SK-N-SH (cell line): ENCODE data around the gene MON2. TPM values are rescaled to one million over a fixed set of nuclear protein-coding genes. Genes with fewer than 3 reads are reported as not detected.

ENCODE experiments used
- CTCF ChIA-PET: fragments of 300-600, 350-600 bp; formaldehyde crosslinking; extraction: SDS; loops from one replicate; lab custom pipeline; 2021; lab: Yijun Ruan, JAX
- POLR2A ChIA-PET: fragments of 350-600 bp; sonication (Branson Sonifier 250); formaldehyde crosslinking; extraction: SDS; loops from one replicate; lab custom pipeline; 2020; ENCODE audit warnings: antibody characterized with exemption, inconsistent platforms; lab: Yijun Ruan, JAX
- DNase-seq: peaks from one replicate; pipeline ENCODE4 v3.0.0; 2012
- H2AFZ ChIP-seq: fragments of 200-600 bp; sonication (generic); 2 replicates; pipeline ENCODE4 v1.8.1; 2016; ENCODE audit warnings: antibody characterized with exemption, mild to moderate bottlenecking, low read depth
- H3F3A ChIP-seq: fragments of 200-600 bp; sonication (generic); replicated peaks from 2 replicates; pipeline ENCODE3; 2016; ENCODE audit warnings: antibody characterized with exemption, mild to moderate bottlenecking; ENCODE audit not compliant: insufficient read depth
- H3K27ac ChIP-seq, 2 experiments: fragments of 200-500 bp in 1 of 2; fragments of 200-600 bp in 1 of 2; sonication (Bioruptor generic) in 1 of 2; sonication (generic), shearing (Covaris generic) in 1 of 2; 2 replicates each; pipeline versions ENCODE4 v1.5.1 to v1.6.1; 2014 to 2016; ENCODE audit warnings: low read depth in 2 of 2, inconsistent platforms in 1 of 2, low read length in 1 of 2, mild to moderate bottlenecking in 1 of 2, mixed read lengths in 1 of 2
- H3K27me3 ChIP-seq: fragments of 200-600 bp; sonication (generic), shearing (Covaris generic); 2 replicates; pipeline ENCODE4 v1.6.1; 2016; ENCODE audit warnings: mixed run types; ENCODE audit not compliant: insufficient read depth
- H3K36me3 ChIP-seq, 2 experiments: fragments of 200-500 bp in 1 of 2; fragments of 200-600 bp in 1 of 2; sonication (Bioruptor generic) in 1 of 2; sonication (generic) in 1 of 2; replicated peaks in 1 of 2; 2 replicates each; pipeline versions ENCODE3 to v1.5.1; 2014 to 2016; ENCODE audit warnings: low read length in 1 of 2, mild to moderate bottlenecking in 1 of 2; ENCODE audit not compliant: insufficient read depth in 2 of 2, control insufficient read depth in 1 of 2
- H3K4me1 ChIP-seq, 2 experiments: fragments of 200-500 bp in 1 of 2; fragments of 200-600 bp in 1 of 2; sonication (Bioruptor generic) in 1 of 2; sonication (generic), shearing (Covaris generic) in 1 of 2; 2 replicates each; pipeline versions ENCODE4 v1.5.1 to v1.6.1; 2014 to 2016; ENCODE audit warnings: low read depth in 1 of 2, low read length in 1 of 2, mixed run types in 1 of 2; ENCODE audit not compliant: insufficient read depth in 2 of 2, control insufficient read depth in 1 of 2
- H3K4me2 ChIP-seq: fragments of 200-600 bp; sonication (generic), shearing (Covaris generic); 2 replicates; pipeline ENCODE4 v1.6.1; 2017; ENCODE audit warnings: mixed run types
- H3K4me3 ChIP-seq, 2 experiments: fragments of 200-500 bp in 1 of 2; fragments of 200-600 bp in 1 of 2; sonication (Bioruptor generic) in 1 of 2; sonication (generic), shearing (Covaris generic) in 1 of 2; 2 replicates each; pipeline versions ENCODE4 v1.5.1 to v1.8.1; 2014 to 2016; ENCODE audit warnings: low read depth in 2 of 2, inconsistent platforms in 1 of 2, low read length in 1 of 2, mild to moderate bottlenecking in 1 of 2, mixed read lengths in 1 of 2, moderate library complexity in 1 of 2
- H3K79me2 ChIP-seq: fragments of 200-600 bp; sonication (generic); 2 replicates; pipeline ENCODE4 v1.8.1; 2017; ENCODE audit warnings: mild to moderate bottlenecking; ENCODE audit not compliant: insufficient read depth
- H3K9ac ChIP-seq: fragments of 200-600 bp; sonication (generic); 2 replicates; pipeline ENCODE4 v1.6.1; 2017; ENCODE audit warnings: mixed run types
- H3K9me2 ChIP-seq: fragments of 200-600 bp; sonication (generic); 2 replicates; pipeline ENCODE4 v1.6.1; 2017; ENCODE audit warnings: mixed run types
- H3K9me3 ChIP-seq: fragments of 200-600 bp; sonication (generic); 2 replicates; pipeline ENCODE4 v1.6.1; 2017; ENCODE audit warnings: mixed run types, mild to moderate bottlenecking, moderate library complexity
- H4K20me1 ChIP-seq: fragments of 200-600 bp; sonication (generic); 2 replicates; pipeline ENCODE4 v1.6.1; 2017; ENCODE audit warnings: mild to moderate bottlenecking, mixed run types; ENCODE audit not compliant: insufficient read depth
- CHD2 ChIP-seq: fragments of 150-350 bp; IDR thresholded peaks from 2 replicates; pipeline ENCODE4 v1.6.1; 2018; ENCODE audit warnings: low read length; ENCODE audit not compliant: partially characterized antibody
- EP300 ChIP-seq, 2 experiments: IDR thresholded peaks; 2 replicates each; pipeline versions ENCODE4 v1.4.0 to v1.6.1; 2012; ENCODE audit warnings: borderline replicate concordance in 1 of 2, low read depth in 1 of 2, low read length in 1 of 2
- FOXM1 ChIP-seq: IDR thresholded peaks from 2 replicates; pipeline ENCODE4 v1.4.0; 2012; ENCODE audit warnings: low read depth, mild to moderate bottlenecking
- GABPA ChIP-seq: IDR thresholded peaks from 2 replicates; pipeline ENCODE4 v1.4.0; 2012; ENCODE audit warnings: low read depth, mild to moderate bottlenecking
- IRF3 ChIP-seq: fragments of 150-350 bp; IDR thresholded peaks from 2 replicates; pipeline ENCODE4 v1.6.1; 2016; ENCODE audit warnings: mild to moderate bottlenecking, low read depth, low read length
- MXI1 ChIP-seq: IDR thresholded peaks from 2 replicates; pipeline ENCODE4 v1.6.1; 2012; ENCODE audit warnings: mild to moderate bottlenecking, low read depth, low read length, improper control_type of control experiment
- NFIC ChIP-seq: IDR thresholded peaks from 2 replicates; pipeline ENCODE4 v1.4.0; 2012; ENCODE audit warnings: borderline replicate concordance
- NRF1 ChIP-seq: IDR thresholded peaks from 2 replicates; pipeline ENCODE4 v1.6.1; 2012; ENCODE audit warnings: low read depth, mild to moderate bottlenecking, low read length
- PBX3 ChIP-seq: IDR thresholded peaks from 2 replicates; pipeline ENCODE4; 2012
- RCOR1 ChIP-seq: fragments of 150-350 bp; IDR thresholded peaks from 2 replicates; pipeline ENCODE4 v1.6.1; 2017; ENCODE audit warnings: antibody characterized with exemption, low read length
- REST ChIP-seq: IDR thresholded peaks from 2 replicates; pipeline ENCODE4 v1.6.1; 2012; ENCODE audit warnings: mild to moderate bottlenecking, low read depth, low read length, moderate library complexity
- RFX5 ChIP-seq: IDR thresholded peaks from 2 replicates; pipeline ENCODE4 v1.6.1; 2012; ENCODE audit warnings: mild to moderate bottlenecking, improper control_type of control experiment, low read length
- SIN3A ChIP-seq: IDR thresholded peaks from 2 replicates; pipeline ENCODE4 v1.6.1; 2012; ENCODE audit warnings: low read depth, mild to moderate bottlenecking, low read length, moderate library complexity, borderline replicate concordance
- SMC3 ChIP-seq: IDR thresholded peaks from 2 replicates; pipeline ENCODE4 v1.6.1; 2012; ENCODE audit warnings: low read depth, low read length, improper control_type of control experiment
- TAF1 ChIP-seq: IDR thresholded peaks from 2 replicates; pipeline ENCODE4 v1.6.1; 2012; ENCODE audit warnings: low read depth, mild to moderate bottlenecking, low read length, moderate library complexity, borderline replicate concordance
- TCF12 ChIP-seq: IDR thresholded peaks from 2 replicates; pipeline ENCODE4 v1.4.0; 2012
- WGBS: methylation state at CpG from one replicate; pipeline ENCODE4 v1.1.6; 2017; ENCODE audit warnings: low lambda C conversion rate; 5-methylcytosine and 5-hydroxymethylcytosine counted together
- polyA plus RNA-seq, 3 experiments: library from polyadenylated mRNA; depleted of rRNA; stranded (reverse); fragments of >200 nt; gene quantifications; 2 replicates each; pipeline ENCODE4 v1.2.3, GENCODE V29; 2012

MON2 gene
- polyA plus RNA-seq, 1 of the 3 experiments (the other 2 are of a cell fraction): 4.4 TPM

GRCh38 chr12:62562846-62563245, 96.2 kb downstream of the MON2 start:
- no peak for DNase-seq
- no peak overlapping the region for H3K4me2 ChIP-seq
- H4K20me1 ChIP-seq: no peaks in the 10 kb centered on the region
- H3K79me2 ChIP-seq: no peaks in the 10 kb centered on the region
- H3F3A ChIP-seq: peaks cover 3% of the 10 kb centered on the region
- 32% methylated on average over 2 of the region's 2 CpGs for WGBS
- peaks cover 50 to 57% of the 10 kb centered on the region in 2 experiments for H3K36me3 ChIP-seq
- TF ChIP-seq IRF3 (no peak), PBX3 (peak; percentile 26), REST (no peak), EP300 (IDR thresholded peaks at IDR 0.05; ENCODE audit: borderline replicate concordance in 1 of 2, low read depth in 1 of 2, low read length in 1 of 2) (no peak)
- ChIA-PET CTCF (interaction anchor here (1.2 to 1.6 kb wide), 2 partner anchors 124 to 236 kb away, joined by 3 to 4 read pairs; no protein-coding TSS in a partner anchor), POLR2A (no interaction called here)
- no peaks in the 10 kb centered on the region for H3K27me3 ChIP-seq
- no peak overlapping the region for H2AFZ ChIP-seq
- H3K4me3 ChIP-seq: no peak overlapping the region
- peaks cover 3 to 4% of the 10 kb centered on the region in 2 experiments; a peak in 2 of 4 replicates for H3K4me1 ChIP-seq
- H3K9ac ChIP-seq: no peak overlapping the region
- no peaks in the 10 kb centered on the region for H3K9me2 ChIP-seq
- no peak overlapping the region for H3K27ac ChIP-seq
- H3K9me3 ChIP-seq: no peaks in the 10 kb centered on the region

GRCh38 chr12:62575036-62575435, 108.4 kb downstream of the MON2 start:
- H3F3A ChIP-seq: peaks cover 18% of the 10 kb centered on the region
- H3K9me3 ChIP-seq: no peaks in the 10 kb centered on the region
- H3K9ac ChIP-seq: no peak overlapping the region
- H3K9me2 ChIP-seq: no peaks in the 10 kb centered on the region
- no peak overlapping the region for H2AFZ ChIP-seq
- H4K20me1 ChIP-seq: no peaks in the 10 kb centered on the region
- H3K4me3 ChIP-seq: no peak overlapping the region
- ChIA-PET CTCF (interaction anchor here (1.1 to 1.2 kb wide), 4 partner anchors 10 to 138 kb away, joined by 3 to 4 read pairs (median 4); no protein-coding TSS in a partner anchor), POLR2A (no interaction called here)
- no peak overlapping the region for H3K27ac ChIP-seq
- H3K27me3 ChIP-seq: no peaks in the 10 kb centered on the region
- no peak overlapping the region for H3K4me2 ChIP-seq
- DNase-seq: no peak
- peaks cover 32 to 53% of the 10 kb centered on the region in 2 experiments for H3K36me3 ChIP-seq
- TF ChIP-seq GABPA (no peak), NFIC (no peak), MXI1 (no peak), NRF1 (no peak), IRF3 (no peak), RFX5 (no peak), SMC3 (no peak), REST (no peak), CHD2 (no peak), FOXM1 (no peak), TAF1 (no peak), TCF12 (no peak), SIN3A (no peak), RCOR1 (no peak)
- no peaks in the 10 kb centered on the region for H3K79me2 ChIP-seq
- no peaks in the 10 kb centered on the region for H3K4me1 ChIP-seq
